Osteocyte (in vitro differentiated cells): ENCODE results near the gene NFIB. TPM values are rescaled to one million over a fixed set of nuclear protein-coding genes. Genes with fewer than 3 reads are reported as not detected.

Experiments used
- DNase-seq: peaks from one replicate; pipeline ENCODE4 v3.0.0; 2021; ENCODE audit warnings: mixed read lengths; ENCODE audit not compliant: unreplicated experiment; ENCODE audit errors: extremely low spot score
- H3K27ac Mint-ChIP-seq: one replicate; pipeline ENCODE4 v1.8.0; 2021; ENCODE audit warnings: mild to moderate bottlenecking, mixed read lengths; ENCODE audit not compliant: unreplicated experiment
- H3K27me3 Mint-ChIP-seq: one replicate; pipeline ENCODE4 v1.8.0; 2021; ENCODE audit warnings: mixed read lengths; ENCODE audit not compliant: unreplicated experiment
- H3K36me3 Mint-ChIP-seq: one replicate; pipeline ENCODE4 v1.8.0; 2021; ENCODE audit warnings: mixed read lengths; ENCODE audit not compliant: unreplicated experiment
- H3K4me1 Mint-ChIP-seq: one replicate; pipeline ENCODE4 v1.8.0; 2021; ENCODE audit warnings: mixed read lengths; ENCODE audit not compliant: unreplicated experiment
- H3K4me3 Mint-ChIP-seq: one replicate; pipeline ENCODE4 v1.8.0; 2021; ENCODE audit warnings: mild to moderate bottlenecking, moderate library complexity, mixed read lengths; ENCODE audit not compliant: unreplicated experiment
- H3K9me3 Mint-ChIP-seq: one replicate; pipeline ENCODE4 v1.8.0; 2021; ENCODE audit warnings: mixed read lengths; ENCODE audit not compliant: unreplicated experiment
- total RNA-seq: library from RNA; stranded (reverse); gene quantifications from 2 replicates; pipeline ENCODE4 v1.2.1, GENCODE V29; 2021
- TF ChIP-seq, protein P1 (sequence below): fragments of 200-600 bp; sonication (generic); IDR thresholded peaks from 2 replicates; pipeline ENCODE4 v1.5.0; 2021; ENCODE audit warnings: antibody characterized with exemption, mild to moderate bottlenecking, moderate library complexity

The NFIB gene
- total RNA-seq, 1 donor from 2014 or later = 36.1 TPM

DNA sequence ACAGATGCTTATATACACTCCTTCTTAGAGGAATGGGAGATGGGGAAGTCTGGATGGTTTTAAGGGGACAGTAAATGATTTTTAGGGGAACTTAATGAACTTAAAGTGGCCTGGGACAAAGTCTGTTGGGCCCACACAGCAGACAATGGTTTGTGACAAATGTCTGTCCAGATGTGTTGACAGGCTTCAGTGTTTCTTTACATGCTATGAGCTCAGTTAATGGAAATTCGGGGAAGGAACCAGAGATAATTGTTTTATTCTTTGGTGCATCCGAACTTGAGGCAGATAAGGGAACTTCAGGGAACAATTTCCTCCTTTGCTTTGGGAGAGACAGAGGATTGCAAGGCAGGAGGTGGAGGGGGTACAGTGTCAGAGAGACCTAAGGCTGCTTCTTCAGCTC lies 52.3 kb downstream of the NFIB start:
- Mint-ChIP-seq H3K4me3 (no peak overlapping the region), H3K9me3 (no peaks in the 10 kb centered on the region), H3K36me3 (no peaks in the 10 kb centered on the region), H3K27ac (no peak overlapping the region), H3K4me1 (peaks cover 32% of the 10 kb centered on the region), H3K27me3 (no peaks in the 10 kb centered on the region)
- TF ChIP-seq, protein P1, sequence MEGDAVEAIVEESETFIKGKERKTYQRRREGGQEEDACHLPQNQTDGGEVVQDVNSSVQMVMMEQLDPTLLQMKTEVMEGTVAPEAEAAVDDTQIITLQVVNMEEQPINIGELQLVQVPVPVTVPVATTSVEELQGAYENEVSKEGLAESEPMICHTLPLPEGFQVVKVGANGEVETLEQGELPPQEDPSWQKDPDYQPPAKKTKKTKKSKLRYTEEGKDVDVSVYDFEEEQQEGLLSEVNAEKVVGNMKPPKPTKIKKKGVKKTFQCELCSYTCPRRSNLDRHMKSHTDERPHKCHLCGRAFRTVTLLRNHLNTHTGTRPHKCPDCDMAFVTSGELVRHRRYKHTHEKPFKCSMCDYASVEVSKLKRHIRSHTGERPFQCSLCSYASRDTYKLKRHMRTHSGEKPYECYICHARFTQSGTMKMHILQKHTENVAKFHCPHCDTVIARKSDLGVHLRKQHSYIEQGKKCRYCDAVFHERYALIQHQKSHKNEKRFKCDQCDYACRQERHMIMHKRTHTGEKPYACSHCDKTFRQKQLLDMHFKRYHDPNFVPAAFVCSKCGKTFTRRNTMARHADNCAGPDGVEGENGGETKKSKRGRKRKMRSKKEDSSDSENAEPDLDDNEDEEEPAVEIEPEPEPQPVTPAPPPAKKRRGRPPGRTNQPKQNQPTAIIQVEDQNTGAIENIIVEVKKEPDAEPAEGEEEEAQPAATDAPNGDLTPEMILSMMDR = no peak
- DNase-seq = no peak

DNA sequence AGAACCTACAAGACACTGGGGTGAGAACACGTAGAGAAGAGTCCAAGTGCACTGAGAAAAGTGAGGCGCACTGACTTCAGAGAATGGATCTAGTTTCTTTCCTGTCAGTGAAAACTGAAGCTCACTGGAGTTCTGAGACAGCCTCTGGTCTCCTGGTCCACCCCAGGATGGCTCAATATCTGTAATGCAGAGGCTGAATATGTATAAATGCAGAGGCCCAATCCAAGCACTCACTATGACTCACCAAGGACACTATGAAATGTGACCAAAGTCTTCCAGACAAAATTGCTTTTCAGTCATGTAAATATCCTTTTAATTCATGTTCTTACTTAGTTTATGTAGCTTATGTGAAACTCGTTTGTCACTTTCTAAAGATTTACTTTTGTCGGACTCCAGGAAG lies 53.8 kb downstream of the NFIB start:
- TF ChIP-seq, protein P1 = no peak
- H3K36me3 Mint-ChIP-seq = no peaks in the 10 kb centered on the region
- H3K27ac Mint-ChIP-seq = no peak overlapping the region
- H3K4me3 Mint-ChIP-seq = no peak overlapping the region
- H3K27me3 Mint-ChIP-seq = no peaks in the 10 kb centered on the region
- peaks cover 45% of the 10 kb centered on the region for H3K4me1 Mint-ChIP-seq
- DNase-seq = no peak
- no peaks in the 10 kb centered on the region for H3K9me3 Mint-ChIP-seq

DNA sequence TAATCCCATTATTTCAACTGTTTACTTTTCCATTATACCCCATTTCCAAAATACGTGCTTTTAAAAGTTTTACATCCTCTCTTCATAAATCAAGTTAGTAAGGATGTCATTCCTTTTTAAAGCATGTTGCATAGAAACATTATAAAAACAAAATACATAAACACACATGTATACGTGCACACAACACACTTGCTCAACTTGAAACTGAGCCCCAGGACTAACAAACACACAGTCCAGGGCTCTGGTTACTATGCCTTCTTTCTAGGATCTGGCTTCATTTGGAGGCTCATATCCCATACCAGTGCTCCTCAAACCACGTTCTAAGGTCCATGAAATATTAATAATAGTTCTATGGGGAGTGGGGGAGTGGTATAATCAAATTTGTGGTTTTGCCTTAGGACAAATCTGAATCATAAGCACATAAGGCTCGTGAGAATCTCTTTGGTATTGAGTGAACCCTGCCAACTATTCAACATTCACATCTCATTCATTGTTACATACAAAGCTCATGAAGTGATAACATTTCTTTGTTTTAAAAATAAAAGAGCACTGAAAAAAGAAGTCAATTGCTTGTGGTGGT lies 55.2 kb downstream of the NFIB start:
- peaks cover 42% of the 10 kb centered on the region for H3K4me1 Mint-ChIP-seq
- no peak for DNase-seq

DNA sequence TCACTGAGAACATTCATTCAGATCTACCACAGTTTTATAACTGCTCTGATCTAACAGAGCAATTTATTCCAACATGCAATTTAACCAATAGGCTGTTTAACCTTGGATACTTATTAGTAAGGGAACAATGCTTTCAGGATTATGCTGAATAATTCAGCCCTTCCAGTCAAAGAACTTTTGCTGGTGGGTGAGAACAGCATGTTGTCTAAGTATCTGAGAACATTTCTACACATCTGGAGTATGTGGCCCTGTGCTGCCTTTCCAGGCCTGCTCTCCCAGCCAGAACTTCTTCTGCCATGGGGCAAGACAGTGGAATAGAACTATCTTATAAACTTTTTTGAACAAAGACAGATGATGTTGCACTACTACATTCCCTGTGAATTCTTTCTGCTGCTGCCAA lies 55.8 kb downstream of the NFIB start:
- TF ChIP-seq, protein P1 = no peak
- no peak for DNase-seq
- no peaks in the 10 kb centered on the region for H3K9me3 Mint-ChIP-seq
- H3K4me1 Mint-ChIP-seq = peaks cover 41% of the 10 kb centered on the region
- peak overlapping the region; percentile 19 for H3K27ac Mint-ChIP-seq
- H3K27me3 Mint-ChIP-seq = no peaks in the 10 kb centered on the region
- H3K36me3 Mint-ChIP-seq = peaks cover 3% of the 10 kb centered on the region
- no peak overlapping the region for H3K4me3 Mint-ChIP-seq

More for the DNA sequence above, 55.2 kb downstream of the NFIB start:
- Mint-ChIP-seq H3K36me3 (peaks cover under 1% of the 10 kb centered on the region), H3K9me3 (no peaks in the 10 kb centered on the region), H3K27me3 (no peaks in the 10 kb centered on the region), H3K4me3 (no peak overlapping the region), H3K27ac (peak overlapping the region; percentile 62)
- TF ChIP-seq, protein P1 = no peak

DNA sequence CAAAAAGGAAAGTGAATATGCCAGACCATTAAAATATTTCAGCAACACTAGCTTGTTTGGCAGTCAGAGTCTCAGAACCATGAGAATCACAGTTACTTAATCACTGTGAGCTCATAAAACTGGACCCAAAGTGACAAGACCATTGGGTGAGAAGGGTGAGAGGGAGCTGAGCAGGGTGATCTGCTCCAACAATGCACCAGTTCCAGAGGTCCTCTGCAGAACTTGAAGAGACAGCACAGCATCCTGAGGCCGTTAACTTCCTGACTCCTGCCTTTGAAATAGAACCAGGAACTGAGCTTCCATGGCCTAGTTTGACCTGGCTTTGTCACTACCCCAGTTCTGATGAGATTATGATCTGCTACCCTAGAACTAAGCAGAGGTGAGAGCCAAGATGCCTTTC lies 57.4 kb downstream of the NFIB start:
- Mint-ChIP-seq H3K4me1 (peaks cover 47% of the 10 kb centered on the region), H3K9me3 (no peaks in the 10 kb centered on the region), H3K27ac (peak overlapping the region; percentile 27)

More for the DNA sequence above, 57.4 kb downstream of the NFIB start:
- H3K4me3 Mint-ChIP-seq = no peak overlapping the region
- no peaks in the 10 kb centered on the region for H3K27me3 Mint-ChIP-seq
- TF ChIP-seq, protein P1 = no peak
- peaks cover 4% of the 10 kb centered on the region for H3K36me3 Mint-ChIP-seq
- no peak for DNase-seq
